Activated CD8-positive, alpha-beta T cell treated with anti-CD3 and anti-CD28 coated beads for 36 hours (primary cell): ENCODE results near the gene TSC22D3. TPM values are rescaled to one million over a fixed set of nuclear protein-coding genes. Genes with fewer than 3 reads are reported as not detected.
"Not testable (repeated sequence)": the region's sequence is repeated elsewhere in the genome, so short reads cannot be mapped to it uniquely, and the experiment has no call there.

Experiments used
- ATAC-seq: fragments of 200-7000 bp; cut with Tn5 transposase; one replicate; pipeline ENCODE4 v1.10.0; 2021; ENCODE audit warnings: mild to moderate bottlenecking, moderate library complexity
- CTCF ChIA-PET: fragments of 350-600 bp; sonication (Branson Sonifier 250); formaldehyde crosslinking; loops from one replicate; lab custom pipeline; 2021; ENCODE audit warnings: antibody characterized with exemption; lab: Charles Lee
- POLR2A ChIA-PET: fragments of 350-600 bp; sonication (Branson Sonifier 250); formaldehyde crosslinking; loops from one replicate; lab custom pipeline; 2021; ENCODE audit warnings: antibody characterized with exemption; lab: Charles Lee
- DNase-seq: peaks from one replicate; pipeline ENCODE4 v3.0.0-alpha.2; 2020
- H3K27ac Mint-ChIP-seq: one replicate; pipeline ENCODE4 v1.8.0; 2021; ENCODE audit warnings: mild to moderate bottlenecking, mixed read lengths
- H3K27me3 Mint-ChIP-seq: one replicate; pipeline ENCODE4 v1.8.0; 2021; ENCODE audit warnings: mixed read lengths
- H3K36me3 Mint-ChIP-seq: one replicate; pipeline ENCODE4 v1.8.0; 2021; ENCODE audit warnings: low read depth, mixed read lengths
- H3K4me1 Mint-ChIP-seq: one replicate; pipeline ENCODE4 v1.8.0; 2021; ENCODE audit warnings: low read depth, mixed read lengths
- H3K4me3 Mint-ChIP-seq: one replicate; pipeline ENCODE4 v1.8.0; 2021; ENCODE audit warnings: mild to moderate bottlenecking, moderate library complexity, mixed read lengths
- H3K9me3 Mint-ChIP-seq: one replicate; pipeline ENCODE4 v1.8.0; 2021; ENCODE audit warnings: mixed read lengths
- CTCF ChIP-seq: fragments of 200-600 bp; IDR thresholded peaks from one replicate; pipeline ENCODE4 v1.8.0; 2022; ENCODE audit warnings: antibody characterized with exemption, mild to moderate bottlenecking
- intact Hi-C: fragments of 100-400 bp; cut with micrococcal nuclease; formaldehyde crosslinking; loops from one replicate; pipeline ENCODE4 v1.10.0; 2022
- total RNA-seq, 2 experiments: library from RNA; stranded (reverse); gene quantifications; one replicate each; pipeline ENCODE4 v1.2.3, GENCODE V29; 2021

Gene TSC22D3
- total RNA-seq = 10 to 100 TPM; 47.2 to 50.5 TPM

GRCh38 chrX:107775734-107776511, at the start of gene TSC22D3:
Gene TSC22D3, minus strand, starts transcription at chrX:107775787. Its CDS starts 368 bp downstream, at chrX:107775419.
- H3K4me1 Mint-ChIP-seq = peaks cover 10% of the 10 kb centered on the region

GRCh38 chrX:107823456-107823855, 47.9 kb upstream of the TSC22D3 start:
- Mint-ChIP-seq H3K27ac (no peak overlapping the region), H3K36me3 (no peaks in the 10 kb centered on the region), H3K9me3 (peaks cover 2% of the 10 kb centered on the region), H3K27me3 (peaks cover 5% of the 10 kb centered on the region), H3K4me3 (no peak overlapping the region), H3K4me1 (peaks cover 31% of the 10 kb centered on the region)
- ChIA-PET CTCF (no interaction called here), POLR2A (interaction anchor here (0.6 kb wide), 1 partner anchor 775 kb away, joined by 3 read pairs; no protein-coding TSS in a partner anchor)
- intact Hi-C loops = no loop called here
- DNase-seq = no peak
- no peak for TF ChIP-seq CTCF
- no peak for ATAC-seq

More at GRCh38 chrX:107775734-107776511, at the start of gene TSC22D3:
- DNase-seq (peak; percentile 71), ATAC-seq (peak; percentile 84)
- Mint-ChIP-seq H3K4me3 (peak within 1 kb of the TSS; percentile 82), H3K27ac (peak within 1 kb of the TSS; percentile 85), H3K36me3 (no peaks in the 10 kb centered on the region), H3K9me3 (no peaks in the 10 kb centered on the region), H3K27me3 (no peaks in the 10 kb centered on the region)
- ChIA-PET POLR2A (interaction anchor here (0.6 to 1.8 kb wide), 10 partner anchors 9 to 123 kb away, joined by 3 to 5 read pairs (median 3); no protein-coding TSS in a partner anchor), CTCF (interaction anchor here (0.7 to 9.3 kb wide), 21 partner anchors 10 to 235 kb away, joined by 3 to 181 read pairs (median 9); partner anchors contain the start of genes MID2 and PRPS1)
- intact Hi-C loops = loop anchor here (5.0 to 10.0 kb wide), 5 partner anchors 61 to 321 kb away; no protein-coding TSS in a partner anchor
- TF ChIP-seq CTCF = no peak

DNA sequence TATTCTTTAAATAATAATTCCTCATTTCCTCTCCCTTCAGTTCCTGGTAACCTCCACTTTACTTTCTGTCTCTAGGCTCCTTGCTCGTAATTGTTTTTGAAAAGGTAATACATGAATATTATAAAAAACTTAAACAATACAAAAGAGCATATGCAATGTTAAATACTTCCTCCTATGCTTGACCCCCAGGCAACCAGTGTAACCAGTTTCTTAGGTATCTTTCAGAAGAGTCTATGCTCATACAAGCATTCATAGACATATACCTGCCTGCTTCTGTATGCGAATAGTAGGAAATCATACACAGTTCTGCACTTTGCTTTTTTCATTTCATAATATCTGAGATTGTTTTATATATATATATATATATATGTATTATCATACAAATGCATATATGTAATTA, 47.5 kb upstream of the TSC22D3 start:
- peaks cover 2% of the 10 kb centered on the region for H3K9me3 Mint-ChIP-seq
- H3K36me3 Mint-ChIP-seq = no peaks in the 10 kb centered on the region
- intact Hi-C loops = no loop called here
- ChIA-PET POLR2A (no interaction called here), CTCF (no interaction called here)
- peaks cover 30% of the 10 kb centered on the region for H3K4me1 Mint-ChIP-seq
- no peak overlapping the region for H3K4me3 Mint-ChIP-seq
- H3K27ac Mint-ChIP-seq = no peak overlapping the region
- ATAC-seq = no peak
- TF ChIP-seq CTCF = no peak
- DNase-seq = no peak
- H3K27me3 Mint-ChIP-seq = peaks cover 5% of the 10 kb centered on the region

DNA sequence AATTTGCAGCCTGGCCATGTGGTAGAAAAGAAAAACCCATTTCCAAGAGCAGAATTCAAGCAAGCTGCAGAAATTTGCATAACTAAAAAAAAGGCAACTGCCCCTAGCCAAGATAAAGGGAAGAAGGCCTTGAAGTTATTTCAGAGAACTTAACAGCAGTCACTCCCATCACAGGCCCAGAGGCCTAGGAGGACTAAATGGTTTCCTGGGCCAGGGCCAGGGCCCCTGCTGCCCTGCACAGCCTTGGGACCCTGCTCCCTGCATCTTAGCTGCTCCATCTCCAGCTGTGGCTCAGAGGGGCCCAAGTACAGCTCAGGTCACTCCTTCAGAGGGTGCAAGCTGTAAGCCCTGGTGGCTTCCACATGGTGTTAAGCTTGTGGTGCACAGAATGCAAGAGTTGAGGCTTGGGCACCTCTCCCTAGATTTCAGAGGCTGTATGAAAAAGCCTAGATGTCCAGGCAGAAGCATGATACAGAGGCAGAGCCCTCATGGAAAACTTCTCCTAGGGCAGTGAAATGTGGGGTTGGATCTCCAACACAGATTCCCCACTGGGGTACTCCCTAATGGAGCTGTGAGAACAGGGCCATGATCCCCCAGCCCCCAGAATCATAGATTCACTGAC, 43.4 kb upstream of the TSC22D3 start:
- ATAC-seq = no peak
- DNase-seq = peak; percentile 4
- Mint-ChIP-seq H3K4me1 (peaks cover 6% of the 10 kb centered on the region), H3K36me3 (no peaks in the 10 kb centered on the region), H3K9me3 (peaks cover 2% of the 10 kb centered on the region), H3K27ac (no peak overlapping the region), H3K27me3 (no peaks in the 10 kb centered on the region), H3K4me3 (no peak overlapping the region)
- intact Hi-C loops = no loop called here
- TF ChIP-seq CTCF = no peak
- CTCF ChIA-PET = interaction anchor here (1.5 kb wide), 1 partner anchor 74 kb away, joined by 3 read pairs; no protein-coding TSS in a partner anchor
- POLR2A ChIA-PET = no interaction called here

DNA sequence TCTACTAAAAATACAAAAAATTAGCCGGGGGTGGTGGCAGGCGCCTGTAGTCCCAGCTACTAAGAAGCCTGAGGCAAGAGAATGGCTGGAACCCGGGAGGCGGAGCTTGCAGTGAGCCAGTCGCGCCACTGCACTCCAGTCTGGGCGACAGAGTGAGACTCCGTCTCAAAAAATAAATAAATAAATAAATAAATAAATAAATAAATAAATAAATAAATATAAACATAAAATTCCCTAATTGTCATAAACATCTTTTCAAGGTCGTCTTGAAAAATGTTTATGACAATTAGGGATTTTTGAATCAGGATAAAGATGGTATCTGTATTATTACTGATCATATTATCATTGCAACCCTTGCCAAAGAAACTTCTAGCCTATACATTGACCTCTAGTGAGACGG, 34.5 kb upstream of the TSC22D3 start:
- POLR2A ChIA-PET, CTCF ChIA-PET, H3K36me3 Mint-ChIP-seq, intact Hi-C loops, H3K4me1 Mint-ChIP-seq, H3K9me3 Mint-ChIP-seq, H3K27me3 Mint-ChIP-seq, H3K27ac Mint-ChIP-seq, DNase-seq, H3K4me3 Mint-ChIP-seq, ATAC-seq: not testable (repeated sequence)
